ENCODE data around the gene FAM78A. TPM values are rescaled to one million over a fixed set of nuclear protein-coding genes. Genes with fewer than 3 reads are reported as not detected.
"Not testable (repeated sequence)": the region's sequence is repeated elsewhere in the genome, so short reads cannot be mapped to it uniquely, and the experiment has no call there.

Gene FAM78A
- polyA plus RNA-seq, 3 donors, result 6.4 to 40.6 (median 7.2) TPM

DNA sequence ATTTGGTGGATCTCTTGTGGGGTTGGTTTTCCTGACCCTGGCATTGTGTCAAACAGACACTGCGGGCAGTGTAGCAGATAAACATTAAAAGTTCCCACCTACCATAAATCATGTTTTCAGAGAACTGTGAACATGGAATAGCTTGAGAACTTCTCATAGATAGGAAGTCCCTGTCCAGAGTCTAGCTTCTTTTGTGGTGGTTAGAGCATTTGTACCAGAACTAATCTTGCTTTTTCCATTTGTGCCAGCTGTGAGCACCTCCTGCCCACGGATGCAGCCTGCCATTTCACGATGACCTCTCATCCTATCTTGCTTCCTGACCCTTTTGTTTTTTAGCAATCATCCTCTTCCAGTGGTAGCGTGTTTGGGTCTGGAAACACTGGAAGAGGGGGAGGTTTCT lies 61.4 kb downstream of the FAM78A start:
- Mint-ChIP-seq H3K36me3 (peaks cover 63 to 75% of the 10 kb centered on the region in 2 donors), H3K4me3 (no peak overlapping the region), H3K27ac (no peak overlapping the region), H3K9me3 (peaks cover 13 to 24% (median 16%) of the 10 kb centered on the region in 7 donors), H3K4me1 (peaks cover 3% of the 10 kb centered on the region), H3K27me3 (ENCODE audit: low read depth in 3 of 3) (peaks cover 0 to 3% (median 0%) of the 10 kb centered on the region in 3 donors)
- DNase-seq, result no peak
- TF ChIP-seq, protein P1, sequence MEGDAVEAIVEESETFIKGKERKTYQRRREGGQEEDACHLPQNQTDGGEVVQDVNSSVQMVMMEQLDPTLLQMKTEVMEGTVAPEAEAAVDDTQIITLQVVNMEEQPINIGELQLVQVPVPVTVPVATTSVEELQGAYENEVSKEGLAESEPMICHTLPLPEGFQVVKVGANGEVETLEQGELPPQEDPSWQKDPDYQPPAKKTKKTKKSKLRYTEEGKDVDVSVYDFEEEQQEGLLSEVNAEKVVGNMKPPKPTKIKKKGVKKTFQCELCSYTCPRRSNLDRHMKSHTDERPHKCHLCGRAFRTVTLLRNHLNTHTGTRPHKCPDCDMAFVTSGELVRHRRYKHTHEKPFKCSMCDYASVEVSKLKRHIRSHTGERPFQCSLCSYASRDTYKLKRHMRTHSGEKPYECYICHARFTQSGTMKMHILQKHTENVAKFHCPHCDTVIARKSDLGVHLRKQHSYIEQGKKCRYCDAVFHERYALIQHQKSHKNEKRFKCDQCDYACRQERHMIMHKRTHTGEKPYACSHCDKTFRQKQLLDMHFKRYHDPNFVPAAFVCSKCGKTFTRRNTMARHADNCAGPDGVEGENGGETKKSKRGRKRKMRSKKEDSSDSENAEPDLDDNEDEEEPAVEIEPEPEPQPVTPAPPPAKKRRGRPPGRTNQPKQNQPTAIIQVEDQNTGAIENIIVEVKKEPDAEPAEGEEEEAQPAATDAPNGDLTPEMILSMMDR (IDR thresholded peaks at IDR 0.05), result no peak
- no peak overlapping the region for H3K9ac ChIP-seq (ENCODE audit: insufficient read depth, low read length, poor library complexity, severe bottlenecking)
- no peak overlapping the region for H3K4me2 ChIP-seq (replicated peaks; ENCODE audit: extremely low read depth, low read length, poor library complexity, severe bottlenecking)
- no peaks in the 10 kb centered on the region for H4K20me1 ChIP-seq (ENCODE audit: insufficient read depth, low read length)
- no CpG with 5 or more reads among the region's 4 CpGs for WGBS (ENCODE audit: insufficient coverage)
- no peaks in the 10 kb centered on the region for H3K79me2 ChIP-seq (ENCODE audit: insufficient read depth, low read length)
- H3K4me1 ChIP-seq (ENCODE audit: control insufficient read depth in 1 of 2, insufficient read depth in 2 of 2, low read length in 2 of 2), result no peaks in the 10 kb centered on the region
- H3K27me3 ChIP-seq (ENCODE audit: control insufficient read depth in 2 of 2, insufficient read depth in 2 of 2, low read length in 2 of 2), result no peaks in the 10 kb centered on the region
- intact Hi-C loops (cut with micrococcal nuclease), result no loop called here
- no peak overlapping the region for H2AFZ ChIP-seq (ENCODE audit: insufficient read depth, low read depth, low read length, poor library complexity, severe bottlenecking)
- no peak overlapping the region for H3K27ac ChIP-seq (ENCODE audit: low read depth in 1 of 2, low read length in 2 of 2)
- no peak overlapping the region for H3K4me3 ChIP-seq (replicated peaks in 1 of 3; ENCODE audit: low read depth in 2 of 3, low read length in 3 of 3)
- peaks cover 22 to 86% of the 10 kb centered on the region in 2 donors for H3K36me3 ChIP-seq (replicated peaks in 1 of 2; ENCODE audit: control insufficient read depth in 1 of 2, insufficient read depth in 2 of 2, low read length in 2 of 2)
- H3K9me3 ChIP-seq (replicated peaks in 1 of 2; ENCODE audit: control insufficient read depth in 1 of 2, insufficient read depth in 1 of 2, low read length in 2 of 2), result peaks cover 12 to 17% of the 10 kb centered on the region in 2 donors

DNA sequence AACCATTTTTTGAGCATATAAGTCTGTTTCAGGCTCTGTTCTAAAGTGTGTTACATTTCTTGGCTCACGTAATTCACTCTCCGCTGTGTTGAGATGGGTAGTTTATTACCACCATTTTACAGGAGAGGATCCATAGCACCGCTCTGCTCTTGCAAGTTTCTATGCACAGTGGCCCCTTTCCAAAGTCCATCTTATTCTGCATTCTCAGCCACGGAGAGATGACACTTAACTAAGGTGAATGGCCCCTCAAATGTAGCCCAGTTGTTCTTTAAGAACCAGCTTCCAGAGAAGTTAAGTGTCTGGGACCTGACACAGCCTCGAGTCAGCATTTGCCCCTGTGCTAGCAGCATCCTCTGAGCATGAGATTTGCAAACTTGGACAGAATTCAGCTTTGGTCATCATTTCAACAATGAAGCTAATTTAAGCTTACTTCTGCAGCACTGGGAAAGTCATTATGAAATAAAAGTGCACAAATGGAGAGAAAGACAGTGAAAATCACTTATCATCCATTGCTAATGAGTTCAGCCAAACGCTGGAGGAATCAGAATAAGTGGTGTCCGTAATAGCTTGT lies 61.9 kb downstream of the FAM78A start:
- DNase-seq, result no peak
- WGBS (ENCODE audit: insufficient coverage), result 38% methylated on average over 2 of the region's 7 CpGs
- TF ChIP-seq, protein P1 (IDR thresholded peaks at IDR 0.05), result no peak
- Histone ChIP-seq H3K4me3 (replicated peaks in 1 of 3; ENCODE audit: low read depth in 2 of 3, low read length in 3 of 3) (no peak overlapping the region), H2AFZ (ENCODE audit: insufficient read depth, low read depth, low read length, poor library complexity, severe bottlenecking) (no peak overlapping the region), H3K9ac (ENCODE audit: insufficient read depth, low read length, poor library complexity, severe bottlenecking) (no peak overlapping the region), H3K4me2 (replicated peaks; ENCODE audit: extremely low read depth, low read length, poor library complexity, severe bottlenecking) (no peak overlapping the region), H4K20me1 (ENCODE audit: insufficient read depth, low read length) (no peaks in the 10 kb centered on the region), H3K4me1 (ENCODE audit: control insufficient read depth in 1 of 2, insufficient read depth in 2 of 2, low read length in 2 of 2) (no peaks in the 10 kb centered on the region), H3K27ac (ENCODE audit: low read depth in 1 of 2, low read length in 2 of 2) (no peak overlapping the region), H3K36me3 (replicated peaks in 1 of 2; ENCODE audit: control insufficient read depth in 1 of 2, insufficient read depth in 2 of 2, low read length in 2 of 2) (peaks cover 19 to 86% of the 10 kb centered on the region in 2 donors), H3K27me3 (ENCODE audit: control insufficient read depth in 2 of 2, insufficient read depth in 2 of 2, low read length in 2 of 2) (no peaks in the 10 kb centered on the region), H3K9me3 (replicated peaks in 1 of 2; ENCODE audit: control insufficient read depth in 1 of 2, insufficient read depth in 1 of 2, low read length in 2 of 2) (peaks cover 12 to 17% of the 10 kb centered on the region in 2 donors), H3K79me2 (ENCODE audit: insufficient read depth, low read length) (no peaks in the 10 kb centered on the region)
- H3K4me3 Mint-ChIP-seq, result no peak overlapping the region
- H3K4me1 Mint-ChIP-seq, result peaks cover 3% of the 10 kb centered on the region
- H3K36me3 Mint-ChIP-seq, result peaks cover 63 to 80% of the 10 kb centered on the region in 2 donors
- no peak overlapping the region for H3K27ac Mint-ChIP-seq
- peaks cover 13 to 24% (median 16%) of the 10 kb centered on the region in 7 donors for H3K9me3 Mint-ChIP-seq
- intact Hi-C loops (cut with micrococcal nuclease), result no loop called here
- H3K27me3 Mint-ChIP-seq (ENCODE audit: low read depth in 3 of 3), result peaks cover 0 to 3% (median 0%) of the 10 kb centered on the region in 3 donors

DNA sequence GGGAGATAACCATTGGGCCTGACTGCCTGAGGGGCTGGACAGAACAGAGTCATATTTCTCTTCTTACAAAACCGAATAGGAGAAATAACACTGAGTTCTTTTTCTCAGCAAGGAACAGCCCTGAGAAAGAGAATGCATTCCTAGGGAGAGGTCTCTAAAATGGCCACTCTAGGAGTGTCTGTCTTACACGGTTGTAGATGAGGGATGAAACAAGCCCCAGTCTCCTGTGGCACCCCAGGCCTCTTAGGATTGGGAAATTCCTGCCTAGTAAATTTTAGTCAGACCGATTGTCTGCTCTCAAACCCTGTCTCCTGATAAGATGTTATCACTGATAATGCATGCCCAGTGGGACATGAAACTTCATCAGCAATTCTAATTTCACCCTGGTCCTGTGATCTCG lies 64.4 kb downstream of the FAM78A start:
- H3K4me1 ChIP-seq (ENCODE audit: control insufficient read depth in 1 of 2, insufficient read depth in 2 of 2, low read length in 2 of 2); DNase-seq; intact Hi-C loops (cut with micrococcal nuclease); H3K27me3 Mint-ChIP-seq (ENCODE audit: low read depth in 3 of 3); H3K9ac ChIP-seq (ENCODE audit: insufficient read depth, low read length, poor library complexity, severe bottlenecking); H3K4me2 ChIP-seq (replicated peaks; ENCODE audit: extremely low read depth, low read length, poor library complexity, severe bottlenecking); H3K79me2 ChIP-seq (ENCODE audit: insufficient read depth, low read length); H4K20me1 ChIP-seq (ENCODE audit: insufficient read depth, low read length); H3K4me3 ChIP-seq (replicated peaks in 1 of 3; ENCODE audit: low read depth in 2 of 3, low read length in 3 of 3); H3K27me3 ChIP-seq (ENCODE audit: control insufficient read depth in 2 of 2, insufficient read depth in 2 of 2, low read length in 2 of 2); H3K4me3 Mint-ChIP-seq; H3K27ac Mint-ChIP-seq; H2AFZ ChIP-seq (ENCODE audit: insufficient read depth, low read depth, low read length, poor library complexity, severe bottlenecking); H3K27ac ChIP-seq (ENCODE audit: low read depth in 1 of 2, low read length in 2 of 2); H3K4me1 Mint-ChIP-seq: not testable (repeated sequence)
- WGBS (ENCODE audit: insufficient coverage), result 100% methylated on average over 4 of the region's 4 CpGs
- Histone ChIP-seq H3K36me3 (replicated peaks in 1 of 2; ENCODE audit: control insufficient read depth in 1 of 2, insufficient read depth in 2 of 2, low read length in 2 of 2) (peaks cover 7 to 76% of the 10 kb centered on the region in 2 donors), H3K9me3 (replicated peaks in 1 of 2; ENCODE audit: control insufficient read depth in 1 of 2, insufficient read depth in 1 of 2, low read length in 2 of 2) (peaks cover 12 to 17% of the 10 kb centered on the region in 2 donors)
- peaks cover 15 to 26% (median 16%) of the 10 kb centered on the region in 7 donors for H3K9me3 Mint-ChIP-seq
- peaks cover 56 to 78% of the 10 kb centered on the region in 2 donors for H3K36me3 Mint-ChIP-seq
